ENCODE results near the gene PABPC3. TPM values are rescaled to one million over a fixed set of nuclear protein-coding genes. Genes with fewer than 3 reads are reported as not detected.

The PABPC3 gene
- total RNA-seq, 2 experiments from 2014 or later, result 0.20 to 0.66 TPM

GRCh38 chr13:25111585-25111956 lies 15.6 kb downstream of the PABPC3 start:
- intact Hi-C loops (cut with DNase I, micrococcal nuclease), result loop anchor here in 1 of 2 experiments (10.0 kb wide), 1 partner anchor 107 kb away; no protein-coding TSS in a partner anchor
- H3K4me3 Mint-ChIP-seq, result no peak overlapping the region
- H3K9me3 Mint-ChIP-seq, result no peaks in the 10 kb centered on the region
- no peak overlapping the region for H3K4me3 ChIP-seq (ENCODE audit: low read length)
- peaks cover under 1 to 2% of the 10 kb centered on the region in 2 experiments for H3K27me3 ChIP-seq (ENCODE audit: control insufficient read depth in 1 of 2, insufficient read depth in 2 of 2, low read length in 2 of 2)
- peaks cover 33% of the 10 kb centered on the region for H3K27me3 Mint-ChIP-seq
- DNase-seq (no peak), ATAC-seq (ENCODE audit: poor library complexity) (no peak)
- H3K4me1 Mint-ChIP-seq (ENCODE audit: low read depth), result no peaks in the 10 kb centered on the region
- no peak overlapping the region for H3K27ac ChIP-seq (ENCODE audit: low read depth in 1 of 2, low read length in 2 of 2)
- CTCF ChIA-PET, result no interaction called here
- H3K36me3 Mint-ChIP-seq (ENCODE audit: low read depth), result no peaks in the 10 kb centered on the region
- H3K36me3 ChIP-seq (ENCODE audit: insufficient read depth, low read length), result no peaks in the 10 kb centered on the region
- H3K27ac Mint-ChIP-seq, result no peak overlapping the region
- no peaks in the 10 kb centered on the region for H3K9me3 ChIP-seq (ENCODE audit: control insufficient read depth in 1 of 2, insufficient read depth in 1 of 2, low read length in 2 of 2)
- peaks cover 3% of the 10 kb centered on the region for H3K4me1 ChIP-seq (ENCODE audit: insufficient read depth, low read length)
- no peak for TF ChIP-seq CTCF (IDR thresholded peaks at IDR 0.05)
- POLR2A ChIA-PET, result no interaction called here

DNA sequence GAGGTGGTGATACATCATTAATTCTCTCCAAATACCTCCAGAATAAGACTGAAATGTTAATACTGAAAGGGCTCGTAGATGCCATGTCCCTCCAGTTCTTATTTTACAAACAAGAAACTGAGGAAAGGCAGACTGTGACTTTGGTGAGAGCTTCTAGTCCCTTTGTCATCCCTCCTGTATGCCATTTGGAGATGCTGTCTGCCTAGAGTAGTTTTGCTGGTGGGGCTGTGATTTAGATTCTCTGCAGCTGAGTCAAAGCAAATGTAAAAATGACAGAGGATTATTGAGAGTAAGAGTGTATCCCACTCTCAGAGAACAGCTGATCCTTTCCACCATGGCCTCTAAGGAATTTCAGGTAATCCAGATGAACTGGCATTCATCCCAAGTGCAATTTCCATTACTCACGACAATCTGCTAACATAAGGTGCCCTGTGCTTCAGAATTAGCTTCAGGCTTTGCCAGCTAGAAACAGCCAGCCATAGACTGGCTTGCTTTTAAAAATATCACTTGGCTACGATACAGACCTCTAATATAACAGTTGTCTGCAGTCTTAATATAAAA lies 16.8 kb downstream of the PABPC3 start:
- Histone ChIP-seq H3K36me3 (ENCODE audit: insufficient read depth, low read length) (no peaks in the 10 kb centered on the region), H3K27ac (ENCODE audit: low read depth in 1 of 2, low read length in 2 of 2) (no peak overlapping the region), H3K4me1 (ENCODE audit: insufficient read depth, low read length) (peaks cover 3% of the 10 kb centered on the region), H3K27me3 (ENCODE audit: control insufficient read depth in 1 of 2, insufficient read depth in 2 of 2, low read length in 2 of 2) (peaks cover 3 to 7% of the 10 kb centered on the region in 2 experiments), H3K9me3 (ENCODE audit: control insufficient read depth in 1 of 2, insufficient read depth in 1 of 2, low read length in 2 of 2) (no peaks in the 10 kb centered on the region), H3K4me3 (ENCODE audit: low read length) (no peak overlapping the region)
- peaks cover 36% of the 10 kb centered on the region for H3K27me3 Mint-ChIP-seq
- H3K27ac Mint-ChIP-seq, result no peak overlapping the region
- no peaks in the 10 kb centered on the region for H3K4me1 Mint-ChIP-seq (ENCODE audit: low read depth)
- no peak for ATAC-seq (ENCODE audit: poor library complexity)
- no peak for DNase-seq
- intact Hi-C loops (cut with DNase I, micrococcal nuclease), result loop anchor here in 1 of 2 experiments (10.0 kb wide), 1 partner anchor 108 kb away; no protein-coding TSS in a partner anchor
- ChIA-PET POLR2A (no interaction called here), CTCF (no interaction called here)
- H3K36me3 Mint-ChIP-seq (ENCODE audit: low read depth), result no peaks in the 10 kb centered on the region
- H3K9me3 Mint-ChIP-seq, result no peaks in the 10 kb centered on the region
- H3K4me3 Mint-ChIP-seq, result no peak overlapping the region
- no peak for TF ChIP-seq CTCF (IDR thresholded peaks at IDR 0.05)

GRCh38 chr13:25114220-25114619 lies 18.3 kb downstream of the PABPC3 start:
- no peaks in the 10 kb centered on the region for H3K36me3 Mint-ChIP-seq (ENCODE audit: low read depth)
- H3K27me3 Mint-ChIP-seq, result peaks cover 49% of the 10 kb centered on the region
- no peaks in the 10 kb centered on the region for H3K9me3 Mint-ChIP-seq
- Histone ChIP-seq H3K9me3 (ENCODE audit: control insufficient read depth in 1 of 2, insufficient read depth in 1 of 2, low read length in 2 of 2) (no peaks in the 10 kb centered on the region), H3K4me1 (ENCODE audit: insufficient read depth, low read length) (peaks cover 3% of the 10 kb centered on the region), H3K27me3 (ENCODE audit: control insufficient read depth in 1 of 2, insufficient read depth in 2 of 2, low read length in 2 of 2) (peaks cover 3 to 7% of the 10 kb centered on the region in 2 experiments), H3K27ac (ENCODE audit: low read depth in 1 of 2, low read length in 2 of 2) (no peak overlapping the region), H3K36me3 (ENCODE audit: insufficient read depth, low read length) (no peaks in the 10 kb centered on the region), H3K4me3 (ENCODE audit: low read length) (no peak overlapping the region)
- no peak overlapping the region for H3K4me3 Mint-ChIP-seq
- ATAC-seq (ENCODE audit: poor library complexity) (peak; percentile 69), DNase-seq (peak in 13 of 14 experiments; percentile 10 to 61 (median 39))
- peak; percentile 69 for TF ChIP-seq CTCF (IDR thresholded peaks at IDR 0.05)
- POLR2A ChIA-PET, result no interaction called here
- no peak overlapping the region for H3K27ac Mint-ChIP-seq
- H3K4me1 Mint-ChIP-seq (ENCODE audit: low read depth), result no peaks in the 10 kb centered on the region
- CTCF ChIA-PET, result interaction anchor here (0.6 to 1.4 kb wide), 2 partner anchors 8 to 119 kb away, joined by 3 read pairs; no protein-coding TSS in a partner anchor
- intact Hi-C loops (cut with DNase I, micrococcal nuclease), result loop anchor here (1.0 to 10.0 kb wide), 2 partner anchors 109 to 119 kb away; no protein-coding TSS in a partner anchor
